Epithelial cell of esophagus (primary cell): ENCODE measurements around the gene NTNG1.
A peak's percentile ranks its signal among the peaks of the same experiment; 100 is the strongest.

Source experiments
- DNase-seq: peaks from one replicate; pipeline ENCODE4 v3.0.0; 2010; ENCODE audit warnings: low read depth
- H3K4me3 ChIP-seq: 2 replicates; pipeline ENCODE4 v1.5.1; 2011; ENCODE audit warnings: mild to moderate bottlenecking, low read length, control low read depth
- TF ChIP-seq, protein P1 (sequence below): IDR thresholded peaks from 2 replicates; pipeline ENCODE4 v1.5.1; 2011; ENCODE audit warnings: low read depth, mild to moderate bottlenecking, low read length, control low read depth, inconsistent platforms; ENCODE audit not compliant: insufficient read depth; ENCODE audit errors: missing control alignments

Gene NTNG1

DNA sequence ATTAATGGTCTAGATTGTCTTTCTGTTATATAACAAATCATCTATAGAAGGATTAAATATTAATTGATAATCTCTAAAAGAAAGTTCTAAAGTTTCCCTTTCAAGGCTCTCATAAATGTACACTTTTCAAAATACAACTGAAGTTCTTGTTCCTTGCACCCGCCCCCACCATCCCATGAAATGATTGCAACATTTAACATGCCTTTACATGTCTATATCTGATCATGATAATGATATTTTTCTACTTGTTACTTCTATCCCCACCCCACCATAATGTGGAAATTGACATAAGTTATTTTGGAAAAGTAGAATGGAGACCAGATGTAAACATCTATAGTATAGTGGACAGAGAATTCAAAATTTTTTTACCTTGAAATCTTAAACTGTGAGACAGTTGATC, 186.6 kb downstream of the NTNG1 start:
- TF ChIP-seq, protein P1, sequence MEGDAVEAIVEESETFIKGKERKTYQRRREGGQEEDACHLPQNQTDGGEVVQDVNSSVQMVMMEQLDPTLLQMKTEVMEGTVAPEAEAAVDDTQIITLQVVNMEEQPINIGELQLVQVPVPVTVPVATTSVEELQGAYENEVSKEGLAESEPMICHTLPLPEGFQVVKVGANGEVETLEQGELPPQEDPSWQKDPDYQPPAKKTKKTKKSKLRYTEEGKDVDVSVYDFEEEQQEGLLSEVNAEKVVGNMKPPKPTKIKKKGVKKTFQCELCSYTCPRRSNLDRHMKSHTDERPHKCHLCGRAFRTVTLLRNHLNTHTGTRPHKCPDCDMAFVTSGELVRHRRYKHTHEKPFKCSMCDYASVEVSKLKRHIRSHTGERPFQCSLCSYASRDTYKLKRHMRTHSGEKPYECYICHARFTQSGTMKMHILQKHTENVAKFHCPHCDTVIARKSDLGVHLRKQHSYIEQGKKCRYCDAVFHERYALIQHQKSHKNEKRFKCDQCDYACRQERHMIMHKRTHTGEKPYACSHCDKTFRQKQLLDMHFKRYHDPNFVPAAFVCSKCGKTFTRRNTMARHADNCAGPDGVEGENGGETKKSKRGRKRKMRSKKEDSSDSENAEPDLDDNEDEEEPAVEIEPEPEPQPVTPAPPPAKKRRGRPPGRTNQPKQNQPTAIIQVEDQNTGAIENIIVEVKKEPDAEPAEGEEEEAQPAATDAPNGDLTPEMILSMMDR: no peak
- H3K4me3 ChIP-seq: no peak overlapping the region
- DNase-seq: peak; percentile 67

DNA sequence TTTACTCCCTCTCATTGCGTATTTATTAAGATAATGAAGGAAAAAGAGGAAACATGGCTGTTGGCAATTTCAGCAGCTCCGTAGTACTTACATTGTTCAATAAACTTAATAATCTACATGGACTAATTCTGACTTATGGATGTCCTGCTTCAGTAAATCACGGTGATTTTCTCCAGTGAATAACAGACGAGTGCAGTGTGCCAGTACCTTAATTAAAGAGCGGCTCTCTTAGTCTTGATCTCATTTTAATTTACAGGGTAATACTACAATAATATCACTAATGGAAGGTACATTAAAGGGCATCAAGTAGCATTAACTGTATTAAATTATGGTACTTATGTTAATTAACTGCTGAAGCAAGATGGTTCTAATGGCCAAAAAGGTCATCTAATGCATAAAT, 187.2 kb downstream of the NTNG1 start:
- TF ChIP-seq, protein P1: no peak
- no peak for DNase-seq
- no peak overlapping the region for H3K4me3 ChIP-seq

DNA sequence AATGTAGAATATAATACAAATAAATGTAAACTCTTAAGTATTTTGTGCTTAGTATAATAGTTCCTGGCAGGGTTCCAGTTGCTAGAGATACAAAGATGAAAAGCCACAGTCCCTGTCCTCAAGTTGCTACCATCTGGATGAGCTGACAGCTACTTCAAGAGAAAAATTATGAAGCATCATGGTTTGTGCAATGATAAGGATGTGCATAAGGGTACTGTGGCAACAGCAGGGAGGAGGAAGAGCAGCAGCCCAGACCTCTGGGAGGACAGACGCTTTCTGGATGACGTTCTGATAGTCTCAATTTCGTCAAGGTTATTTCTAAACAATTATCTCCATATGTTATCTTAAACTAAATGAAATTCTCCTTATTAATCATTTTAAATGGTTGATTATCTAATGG, 198.9 kb downstream of the NTNG1 start:
- no peak overlapping the region for H3K4me3 ChIP-seq
- TF ChIP-seq, protein P1: no peak
- DNase-seq: no peak

DNA sequence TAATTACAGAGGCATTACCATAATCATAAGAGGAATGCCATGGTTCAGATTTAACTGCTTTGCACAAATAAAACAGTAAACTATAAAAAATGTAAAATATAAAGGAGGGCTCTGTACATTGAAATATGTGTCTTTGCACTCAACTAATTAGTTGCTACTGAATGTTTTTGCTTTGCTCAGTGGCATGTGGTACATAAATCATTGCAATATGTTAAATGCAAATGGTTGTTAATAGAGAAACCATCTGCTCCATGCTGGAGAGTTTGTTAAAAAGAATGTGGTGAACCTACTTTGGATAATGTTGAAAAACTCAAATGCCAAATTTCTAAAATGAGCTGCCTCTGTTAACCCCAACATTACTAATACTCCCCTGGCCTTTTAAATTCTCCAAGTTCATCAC, 201.5 kb downstream of the NTNG1 start:
- no peak overlapping the region for H3K4me3 ChIP-seq
- TF ChIP-seq, protein P1: no peak
- DNase-seq: no peak

DNA sequence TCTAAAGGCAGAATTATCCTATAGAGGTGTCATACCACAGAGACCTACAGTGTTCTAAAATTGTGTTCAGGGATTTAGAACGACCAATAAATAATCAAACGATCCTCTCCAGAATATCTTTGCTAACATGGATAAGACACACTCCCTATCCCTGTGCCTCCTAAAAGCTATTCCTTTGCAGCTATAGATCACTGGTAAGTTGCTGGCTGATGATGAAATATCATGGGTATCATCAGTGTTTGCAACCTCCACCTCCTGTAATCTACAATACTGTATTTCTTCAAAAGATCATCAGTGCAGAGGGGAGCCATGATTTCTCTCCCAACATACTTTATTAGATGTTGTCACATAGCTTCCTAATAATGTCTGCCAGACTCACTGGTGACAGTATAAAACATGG, 201.9 kb downstream of the NTNG1 start:
- H3K4me3 ChIP-seq: no peak overlapping the region
- TF ChIP-seq, protein P1: no peak
- no peak for DNase-seq

DNA sequence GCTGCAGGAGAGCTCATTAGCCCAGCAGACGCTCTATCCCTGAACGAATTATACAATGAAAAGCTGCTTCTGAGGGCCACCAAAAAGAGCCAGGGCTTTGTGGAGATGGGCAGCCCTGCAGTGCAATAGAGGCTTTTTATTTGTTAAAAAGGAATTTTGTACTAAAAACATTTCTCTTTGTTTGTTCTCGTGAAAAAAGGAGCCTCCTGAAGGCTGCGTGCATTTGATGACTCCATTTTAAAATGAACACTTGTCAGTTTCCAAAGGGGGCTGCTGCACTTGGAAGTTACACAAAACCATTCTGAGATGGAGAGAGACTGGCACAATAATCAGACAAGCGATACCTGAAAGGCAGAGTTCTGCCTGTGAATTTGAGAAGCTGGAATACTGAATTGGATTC, 202.8 kb downstream of the NTNG1 start:
- DNase-seq: no peak
- no peak overlapping the region for H3K4me3 ChIP-seq
- TF ChIP-seq, protein P1: no peak

DNA sequence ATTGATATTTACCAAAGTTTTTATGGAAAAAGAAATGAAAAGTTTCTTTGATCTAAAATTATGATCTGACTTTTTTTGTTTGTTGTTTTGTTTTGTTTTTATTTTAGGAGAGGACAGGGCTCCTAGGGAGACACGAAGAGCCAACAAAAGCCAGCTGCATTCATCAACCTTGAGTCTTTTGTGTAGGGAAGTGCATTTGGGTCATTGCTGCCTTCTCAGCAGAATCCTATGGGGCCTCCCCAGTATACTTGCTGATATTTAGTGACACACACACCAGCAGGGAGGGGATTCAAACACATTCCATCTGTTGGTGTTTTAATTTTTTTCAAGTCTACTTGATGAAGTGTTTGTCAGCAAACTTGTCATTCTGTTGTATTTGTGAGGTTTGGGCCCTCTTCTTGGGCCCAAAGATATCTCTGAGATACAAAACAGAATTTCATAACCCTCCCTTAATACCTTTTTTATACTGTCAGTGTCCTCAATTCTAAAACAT, 203.5 kb downstream of the NTNG1 start:
- DNase-seq: no peak
- no peak overlapping the region for H3K4me3 ChIP-seq
- TF ChIP-seq, protein P1: no peak
